Mesenteric fat pad (tissue), 1 donor: ENCODE measurements around the gene ZNF446. TPM values are rescaled to one million over a fixed set of nuclear protein-coding genes. Genes with fewer than 3 reads are reported as not detected.
"Not testable (repeated sequence)": the region's sequence is repeated elsewhere in the genome, so short reads cannot be mapped to it uniquely, and the experiment has no call there.

Source experiments
- DNase-seq: peaks from one replicate; pipeline ENCODE4 v3.0.0-alpha.2; 2020; ENCODE audit warnings: low spot score
- total RNA-seq: library from RNA; stranded (reverse); fragmentation: NEBNext Ultra II Directional; extraction: Animal tissue kit (Norgen Biotek cat#: 25700); gene quantifications from one replicate; pipeline ENCODE4 v1.2.1, GENCODE V29; 2021
- donor health status: DM: yes; HTN: yes; CAD: no.

Gene ZNF446
- total RNA-seq, 1 donor from 2014 or later = 5.6 TPM

- peak; percentile 99 for DNase-seq
These were observed 23.1 kb downstream of the ZNF446 start for GRCh38 chr19:58499021-58499927.

- DNase-seq = no peak
These were observed 24.1 kb downstream of the ZNF446 start for GRCh38 chr19:58500242-58500641.

- not testable (repeated sequence) for DNase-seq
These were observed 31.6 kb downstream of the ZNF446 start for GRCh38 chr19:58507602-58508223.

- no peak for DNase-seq
These were observed 33.6 kb downstream of the ZNF446 start for GRCh38 chr19:58509731-58510083.

DNA sequence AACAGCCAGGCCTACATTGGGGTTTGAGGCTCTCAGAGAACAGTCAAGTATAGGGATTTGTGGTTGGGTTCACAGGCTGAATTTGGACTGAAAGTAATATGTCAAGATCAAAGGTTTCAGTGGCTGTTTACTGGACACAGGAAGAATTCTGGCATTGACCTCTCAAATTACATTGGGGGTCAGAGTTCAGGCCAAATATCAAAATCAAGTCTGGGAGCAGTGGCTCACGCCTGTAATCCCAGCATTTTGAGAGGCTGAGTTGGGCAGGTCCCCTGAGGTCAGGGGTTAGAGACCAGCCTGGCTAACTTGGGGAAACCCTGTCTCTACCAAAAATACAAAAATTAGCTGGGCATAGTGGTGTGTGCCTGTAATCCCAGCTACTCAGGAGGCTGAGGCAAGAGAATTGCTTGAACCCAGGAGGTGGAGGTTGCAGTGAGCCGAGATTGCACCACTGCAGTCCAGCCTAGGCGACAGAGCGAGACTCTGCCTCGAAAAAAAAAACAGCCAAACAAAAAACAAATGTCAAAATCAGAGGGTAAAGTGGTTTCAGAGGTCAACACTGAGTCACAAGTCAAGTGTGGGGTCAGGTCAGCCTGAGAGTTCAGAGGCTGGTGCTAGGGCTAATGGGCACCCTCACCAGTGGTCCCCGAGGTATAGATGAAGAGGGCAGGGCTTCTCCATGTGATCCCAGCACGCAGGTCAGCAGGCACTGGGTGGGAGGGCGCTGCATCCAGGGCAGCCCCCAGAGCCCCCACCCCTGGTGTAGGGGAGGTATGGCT lies 34.1 kb downstream of the ZNF446 start:
- DNase-seq = no peak

- DNase-seq = no peak
These were observed 35.4 kb downstream of the ZNF446 start, which contains the start of gene SLC27A5 for GRCh38 chr19:58511353-58512208. Gene SLC27A5 (minus strand): TSS chr19:58511992. CDS start chr19:58511955, 37 bp downstream.

DNA sequence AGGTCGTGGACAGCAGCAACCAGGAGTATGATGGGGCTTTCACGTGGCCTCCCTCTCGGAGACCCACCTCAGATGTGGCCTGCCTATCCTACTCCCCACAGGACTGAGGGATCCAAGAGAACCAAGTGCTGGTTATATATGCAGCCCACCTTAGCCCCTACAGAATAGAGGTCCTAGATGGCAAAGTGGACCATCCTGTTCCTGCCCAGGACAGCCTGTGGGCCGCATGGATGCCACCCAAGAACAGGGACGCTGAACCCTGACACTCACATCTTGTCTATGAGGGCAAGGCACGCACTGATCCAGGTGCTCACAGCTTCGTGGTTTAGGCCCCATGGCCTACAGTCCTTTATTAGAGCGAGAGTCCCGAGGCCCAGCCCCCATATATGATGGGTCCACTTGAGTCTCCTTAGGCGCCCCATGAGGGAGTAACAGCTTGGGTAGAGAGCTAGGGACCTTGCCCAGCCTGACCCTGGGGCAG lies 37.1 kb downstream of the ZNF446 start:
- DNase-seq = no peak

DNA sequence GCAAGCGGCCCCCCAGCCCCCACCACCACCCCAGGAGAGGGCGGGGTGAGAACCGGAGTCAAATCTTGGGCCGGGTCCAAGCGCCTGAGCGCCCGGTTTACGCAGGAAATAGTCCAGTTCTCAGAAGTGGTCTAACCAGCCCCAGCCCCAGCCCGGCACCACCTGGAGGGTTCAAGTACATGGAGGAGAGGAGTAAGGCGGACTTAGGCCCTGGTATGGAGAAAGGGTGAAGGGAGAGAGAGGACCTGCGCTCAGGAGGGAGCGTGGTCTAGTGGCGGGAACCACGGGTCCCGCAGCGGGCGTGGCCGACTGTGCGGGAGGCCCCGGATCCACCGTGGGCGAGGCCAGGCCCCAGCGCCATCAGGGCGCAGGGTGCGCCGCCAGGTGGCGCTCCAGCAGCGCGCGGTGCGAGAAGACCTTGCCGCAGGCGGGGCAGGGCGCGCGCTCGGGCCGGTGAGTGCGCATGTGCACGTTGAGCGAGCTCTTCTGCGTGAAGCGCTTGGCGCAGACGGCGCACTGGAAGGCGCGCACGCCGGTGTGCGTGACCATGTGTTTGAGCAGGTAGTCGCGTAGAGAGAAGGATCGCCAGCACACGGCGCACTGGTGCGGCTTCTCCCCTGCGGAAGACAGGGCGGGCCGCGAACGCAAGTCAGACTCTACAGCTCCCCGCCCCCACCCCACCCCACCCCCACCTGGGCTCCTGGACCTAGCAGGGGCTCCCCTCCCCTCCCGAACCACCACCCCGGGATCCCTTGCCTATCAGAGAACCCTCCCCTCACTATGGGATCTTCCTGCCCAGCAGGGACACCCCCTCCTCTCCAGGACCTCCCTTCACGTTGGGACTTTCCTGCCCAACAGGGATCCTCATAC lies 37.8 kb downstream of the ZNF446 start:
- peak; percentile 98 for DNase-seq

DNA sequence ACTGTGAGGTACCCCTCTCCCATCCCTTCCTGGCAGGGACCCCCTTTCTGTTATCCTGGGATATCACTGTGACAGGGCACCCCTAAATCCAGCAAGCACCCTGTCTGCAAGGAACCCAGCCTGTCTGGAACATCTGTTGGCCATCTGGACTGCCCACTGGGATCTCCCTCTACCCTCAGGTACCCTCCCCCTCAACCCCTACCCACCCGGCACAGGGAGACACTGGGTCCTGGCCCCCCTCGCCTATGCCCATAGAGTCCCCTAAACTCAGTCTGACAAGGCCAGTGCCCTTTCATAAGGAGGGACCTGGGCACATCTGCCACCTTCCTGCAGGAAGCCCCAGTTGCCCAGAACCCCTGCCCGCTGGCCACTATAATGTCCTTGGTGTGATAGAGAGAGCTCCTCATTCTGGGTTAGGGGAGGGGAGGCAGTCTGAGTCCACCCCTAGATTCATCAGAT lies 38.4 kb downstream of the ZNF446 start:
- no peak for DNase-seq

GRCh38 chr19:58515259-58515658 lies 39.1 kb downstream of the ZNF446 start:
- DNase-seq = no peak

DNA sequence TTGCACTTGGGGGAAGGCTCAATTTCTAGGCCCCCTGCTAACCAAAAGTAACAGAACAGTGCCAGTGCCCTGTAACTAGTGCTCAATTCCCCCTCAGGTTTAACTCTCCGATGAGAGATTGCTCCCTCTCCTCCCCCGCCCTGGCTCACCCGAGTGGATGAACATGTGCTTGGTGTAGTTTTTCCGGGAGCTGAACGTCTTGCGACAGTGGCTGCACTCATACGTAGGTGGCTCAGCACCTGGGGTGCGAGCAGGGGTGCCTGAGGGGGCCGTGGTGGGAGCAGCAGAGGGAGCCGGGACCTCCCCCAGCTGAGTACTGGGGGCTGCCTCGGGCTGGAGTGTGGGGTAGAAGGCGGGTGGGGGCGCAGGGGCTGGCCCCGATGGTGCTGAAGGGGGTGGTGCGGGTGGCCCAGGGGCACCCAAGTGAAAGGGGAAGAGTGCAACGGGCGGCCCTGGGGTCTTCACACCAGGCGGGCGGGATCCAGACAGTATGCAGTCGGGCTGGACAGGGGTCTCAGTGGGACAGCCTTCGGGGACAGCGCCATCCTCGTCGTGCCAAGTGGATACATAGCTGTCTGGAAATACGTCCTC lies 40.2 kb downstream of the ZNF446 start:
- no peak for DNase-seq

DNA sequence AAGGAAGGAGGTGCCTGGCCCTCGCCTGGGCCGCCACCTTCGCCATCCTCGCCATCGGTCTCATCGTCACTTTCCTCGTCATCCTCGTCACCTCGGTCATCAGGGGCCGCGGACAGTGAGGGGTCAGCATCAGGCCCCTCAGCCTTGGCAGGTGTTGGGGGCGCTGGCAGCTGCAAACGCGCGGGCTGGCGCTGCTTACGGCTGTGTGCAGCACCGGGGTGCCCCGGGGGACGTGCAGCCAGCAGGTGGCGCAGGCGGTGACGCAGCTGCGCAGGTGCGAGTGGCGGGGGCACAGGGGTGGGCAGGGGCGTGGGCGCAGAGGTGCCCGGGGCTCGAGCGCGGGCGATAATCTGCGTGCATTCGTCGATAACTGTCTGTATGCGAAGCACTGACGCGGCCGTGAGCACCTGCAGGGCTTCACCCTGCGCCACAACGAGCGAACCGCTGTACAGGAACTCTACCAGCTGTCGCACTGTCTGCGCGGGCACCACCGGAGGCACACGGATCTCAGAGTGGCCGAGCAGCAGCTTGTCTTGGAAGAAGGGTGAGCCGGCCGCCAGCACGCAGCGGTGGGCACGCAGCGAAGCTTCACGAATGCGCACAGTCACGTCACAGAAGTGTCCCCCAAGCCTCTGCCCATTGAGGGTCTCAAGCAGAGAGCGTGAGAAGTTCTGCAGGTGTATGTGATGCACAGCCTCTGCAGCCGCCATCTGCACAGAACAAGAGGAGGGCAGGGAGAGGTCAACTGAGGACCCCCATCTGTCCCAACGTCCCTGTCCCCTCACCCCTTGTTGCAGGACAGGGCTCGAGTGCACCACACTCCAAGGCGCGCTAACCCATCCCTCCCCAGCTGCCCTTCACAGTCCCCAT lies 41.0 kb downstream of the ZNF446 start:
- no peak for DNase-seq

DNA sequence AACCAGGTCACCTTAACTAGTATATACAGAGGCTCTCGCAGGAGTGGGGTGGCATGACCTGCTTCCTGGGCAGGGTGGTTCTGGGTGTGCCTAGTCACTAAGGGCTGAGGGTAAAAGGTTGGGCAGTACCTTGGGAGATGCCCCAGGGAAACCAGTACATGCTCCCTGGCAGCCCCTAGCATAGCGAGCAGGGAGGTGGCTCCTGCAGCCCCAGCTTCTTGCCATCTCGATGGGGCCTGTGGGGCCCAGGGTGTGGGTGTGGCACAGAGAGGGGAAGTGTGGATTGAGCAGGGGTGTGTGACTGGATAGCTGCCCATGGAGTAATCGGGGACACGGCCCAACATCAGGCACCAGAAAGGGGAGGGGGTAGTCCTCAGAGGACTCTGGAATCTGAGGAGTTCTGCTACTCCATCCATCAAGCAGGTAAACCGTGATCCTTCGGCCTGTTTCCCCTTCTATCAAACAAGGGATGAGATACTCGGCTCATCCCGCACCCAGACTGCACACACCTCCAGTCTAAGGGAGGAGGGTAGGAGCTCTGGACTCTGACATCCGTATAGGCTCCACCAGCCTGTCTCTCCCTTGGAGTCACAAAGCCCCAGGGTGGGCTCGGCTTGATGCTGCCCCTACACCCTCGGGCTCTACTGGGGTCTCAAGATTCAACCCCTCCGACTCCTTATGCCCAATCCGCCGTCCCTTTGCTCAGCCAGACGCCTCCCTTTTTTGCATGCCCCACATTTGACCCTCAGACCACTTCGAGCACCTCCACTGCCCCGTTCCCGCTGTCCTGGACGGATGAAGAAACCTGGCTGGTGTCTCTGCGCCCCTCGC lies 42.3 kb downstream of the ZNF446 start:
- no peak for DNase-seq

DNA sequence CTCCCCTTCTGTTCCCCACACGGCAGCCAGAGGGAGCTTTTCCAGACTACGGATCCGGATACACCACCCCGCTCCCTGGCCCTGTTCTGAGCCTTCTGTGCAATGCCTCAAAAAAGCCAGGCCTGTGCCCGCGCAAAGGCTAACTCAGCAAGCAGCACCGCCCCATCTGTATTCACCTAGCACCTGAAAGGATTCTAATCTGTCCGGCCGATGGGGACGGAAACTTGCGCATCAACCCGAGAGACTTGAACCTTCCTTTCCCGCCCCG lies 42.9 kb downstream of the ZNF446 start:
- DNase-seq = no peak

DNA sequence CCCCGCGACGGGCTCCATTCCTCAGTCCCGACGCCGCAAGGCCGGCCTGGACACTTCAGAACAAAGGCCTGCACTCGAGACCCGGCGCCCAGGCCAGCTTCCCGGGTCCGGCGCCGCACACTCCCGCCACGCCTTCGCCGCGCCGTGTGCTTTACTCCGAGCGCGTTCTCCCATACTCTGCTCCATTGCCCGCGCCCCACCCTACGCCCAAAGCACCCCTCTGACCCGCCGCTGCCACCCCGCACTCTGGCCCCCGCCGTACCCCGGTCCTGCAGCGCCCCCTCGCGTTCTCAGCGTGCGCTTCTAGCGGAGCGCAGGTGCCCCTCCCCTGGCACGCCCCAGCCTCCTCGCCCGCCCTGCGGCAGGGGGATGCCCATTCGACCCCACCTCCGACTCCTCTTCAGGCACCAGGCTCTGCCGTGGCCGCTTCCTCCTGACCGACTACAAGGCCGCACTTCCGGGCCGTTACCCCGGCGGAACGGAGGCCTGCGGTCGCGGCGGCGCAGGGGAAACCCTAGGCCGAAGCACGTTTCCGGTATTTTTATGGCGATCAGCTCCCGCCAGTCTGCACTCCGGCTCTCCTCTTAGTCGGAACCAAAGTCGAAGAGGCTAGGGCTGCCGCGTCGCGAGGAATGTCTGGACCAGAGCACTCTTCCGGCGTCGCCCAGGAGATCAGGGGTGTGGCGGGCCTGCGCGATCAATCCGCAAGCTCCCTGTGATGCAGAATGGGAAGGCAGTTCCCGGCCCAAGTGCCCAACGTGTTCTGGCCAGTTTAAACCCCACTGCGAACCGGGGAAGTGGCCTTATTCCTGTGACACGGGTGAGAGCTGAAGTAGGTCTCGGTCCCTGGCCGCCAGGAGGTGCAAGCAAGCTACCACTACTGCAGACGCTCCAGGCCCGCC lies 43.5 kb downstream of the ZNF446 start, which contains the start of gene ZBTB45:
TSS of gene ZBTB45 (minus strand) at position 456 of the 902 bp plus-strand sequence. CDS start 2,137 bp downstream, outside the sequence.
- peak; percentile 97 for DNase-seq

GRCh38 chr19:58520257-58520599 lies 44.1 kb downstream of the ZNF446 start:
- no peak for DNase-seq
